Stimulated activated CD4-positive, alpha-beta T cell treated with anti-CD3 and anti-CD28 coated beads, Interleukin-12 subunit alpha, Interleukin-12 subunit beta, amount 100 ng/mL, for 48 hours (primary cell): ENCODE data around the gene PHF20.
"Not testable (repeated sequence)": the region's sequence is repeated elsewhere in the genome, so short reads cannot be mapped to it uniquely, and the experiment has no call there.

Experiments used
- DNase-seq, 3 donors: peaks; one replicate each; pipeline ENCODE4 v3.0.0-alpha.2; 2020; ENCODE audit warnings: low read depth in 2 of 3, low spot score in 1 of 3

The PHF20 gene

GRCh38 chr20:35771689-35772562, at the start of gene PHF20:
Gene PHF20 (plus strand): TSS chr20:35772015. CDS start chr20:35801523, 29,508 bp downstream.
- DNase-seq = peak; percentile 99 to 100 (median 100)

- DNase-seq = not testable (repeated sequence)
Measured at GRCh38 chr20:35723275-35723639, 48.6 kb upstream of the PHF20 start.

GRCh38 chr20:35723652-35724320, 48.0 kb upstream of the PHF20 start:
- DNase-seq = not testable (repeated sequence)

- DNase-seq = no peak
Measured at GRCh38 chr20:35724321-35725230, 47.2 kb upstream of the PHF20 start.

- DNase-seq = no peak
Measured at GRCh38 chr20:35726842-35727711, 44.7 kb upstream of the PHF20 start.

GRCh38 chr20:35729283-35729807, 42.5 kb upstream of the PHF20 start:
- no peak for DNase-seq

GRCh38 chr20:35729836-35730582, 41.8 kb upstream of the PHF20 start:
- no peak for DNase-seq

GRCh38 chr20:35730583-35731468, 41.0 kb upstream of the PHF20 start:
- no peak for DNase-seq

- no peak for DNase-seq
Measured at GRCh38 chr20:35731469-35731788, 40.4 kb upstream of the PHF20 start.

- no peak for DNase-seq
Measured at GRCh38 chr20:35731862-35732643, 39.8 kb upstream of the PHF20 start.

- DNase-seq = no peak
Measured at GRCh38 chr20:35732644-35732982, 39.2 kb upstream of the PHF20 start.

- no peak for DNase-seq
Measured at GRCh38 chr20:35734374-35734773, 37.4 kb upstream of the PHF20 start.

- no peak for DNase-seq
Measured at GRCh38 chr20:35734777-35735649, 36.8 kb upstream of the PHF20 start.

GRCh38 chr20:35735826-35736470, 35.9 kb upstream of the PHF20 start:
- DNase-seq = no peak

GRCh38 chr20:35737865-35738333, 33.9 kb upstream of the PHF20 start:
- no peak for DNase-seq

- no peak for DNase-seq
Measured at GRCh38 chr20:35738410-35739179, 33.2 kb upstream of the PHF20 start.
